PFSK-1 (cell line): ENCODE measurements around the gene PAX8.

Source experiments
- FOXP2 ChIP-seq: optimal IDR thresholded peaks from 2 replicates; pipeline ENCODE3; 2011; ENCODE audit warnings: borderline replicate concordance, control low read depth, inconsistent platforms; ENCODE audit not compliant: insufficient read depth; ENCODE audit errors: extremely low read length, extremely low read depth
- POLR2AphosphoS5 ChIP-seq: IDR thresholded peaks from 2 replicates; pipeline ENCODE4 v1.6.1; 2012; ENCODE audit warnings: low read depth, mild to moderate bottlenecking, control low read depth, low read length, moderate library complexity
- SIN3A ChIP-seq: IDR thresholded peaks from 2 replicates; pipeline ENCODE4 v1.6.1; 2012; ENCODE audit warnings: mild to moderate bottlenecking, low read length, moderate library complexity, borderline replicate concordance; ENCODE audit not compliant: insufficient read depth
- TAF1 ChIP-seq: IDR thresholded peaks from 2 replicates; pipeline ENCODE4 v1.6.1; 2012; ENCODE audit warnings: low read length, control low read depth, borderline replicate concordance; ENCODE audit not compliant: insufficient read depth
- TF ChIP-seq, protein P1 (sequence below), 2 experiments: IDR thresholded peaks; 2 replicates each; pipeline versions ENCODE4 v1.6.1 to v1.8.0; 2011 to 2012; ENCODE audit warnings: low read depth in 2 of 2, low read length in 2 of 2, control low read depth in 1 of 2, inconsistent platforms in 1 of 2, mild to moderate bottlenecking in 1 of 2, moderate library complexity in 1 of 2; ENCODE audit not compliant: insufficient read depth in 1 of 2

PAX8 gene

DNA sequence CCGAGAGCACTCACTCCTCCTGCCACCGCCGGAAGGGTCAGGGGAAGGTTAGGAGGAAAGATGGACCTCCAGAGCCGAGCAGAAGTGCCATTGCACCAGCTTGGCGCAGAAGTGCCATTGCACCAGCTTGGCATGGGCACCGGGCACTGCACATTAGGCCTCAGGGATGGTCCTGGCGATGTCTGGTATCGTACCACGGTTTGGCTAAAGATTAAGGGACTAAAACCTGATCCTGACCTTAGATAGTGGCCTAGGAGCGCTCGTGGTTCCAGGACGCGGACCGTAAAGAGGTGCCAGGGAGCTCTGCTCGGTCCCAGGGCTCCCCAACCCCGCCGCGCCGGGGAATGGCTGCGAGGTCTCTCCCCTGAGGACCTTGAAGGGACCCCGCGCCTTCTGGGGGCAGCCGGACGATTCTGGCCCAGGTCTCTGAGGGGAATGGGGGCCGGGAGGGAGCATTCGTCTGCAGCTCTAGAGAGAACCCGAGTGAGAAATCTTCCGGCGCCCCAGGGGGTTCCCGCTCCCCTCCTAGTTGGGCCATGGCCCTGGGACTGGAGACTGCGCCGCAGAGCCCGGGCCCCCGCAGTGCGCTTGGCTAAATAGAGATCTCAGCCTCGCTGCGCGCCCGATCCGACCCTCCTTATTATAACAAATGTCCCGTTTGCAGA is 1.8 kb downstream of the PAX8 start:
- TF ChIP-seq POLR2AphosphoS5 (no peak), FOXP2 (no peak), SIN3A (no peak), TAF1 (no peak)
- TF ChIP-seq, protein P1, sequence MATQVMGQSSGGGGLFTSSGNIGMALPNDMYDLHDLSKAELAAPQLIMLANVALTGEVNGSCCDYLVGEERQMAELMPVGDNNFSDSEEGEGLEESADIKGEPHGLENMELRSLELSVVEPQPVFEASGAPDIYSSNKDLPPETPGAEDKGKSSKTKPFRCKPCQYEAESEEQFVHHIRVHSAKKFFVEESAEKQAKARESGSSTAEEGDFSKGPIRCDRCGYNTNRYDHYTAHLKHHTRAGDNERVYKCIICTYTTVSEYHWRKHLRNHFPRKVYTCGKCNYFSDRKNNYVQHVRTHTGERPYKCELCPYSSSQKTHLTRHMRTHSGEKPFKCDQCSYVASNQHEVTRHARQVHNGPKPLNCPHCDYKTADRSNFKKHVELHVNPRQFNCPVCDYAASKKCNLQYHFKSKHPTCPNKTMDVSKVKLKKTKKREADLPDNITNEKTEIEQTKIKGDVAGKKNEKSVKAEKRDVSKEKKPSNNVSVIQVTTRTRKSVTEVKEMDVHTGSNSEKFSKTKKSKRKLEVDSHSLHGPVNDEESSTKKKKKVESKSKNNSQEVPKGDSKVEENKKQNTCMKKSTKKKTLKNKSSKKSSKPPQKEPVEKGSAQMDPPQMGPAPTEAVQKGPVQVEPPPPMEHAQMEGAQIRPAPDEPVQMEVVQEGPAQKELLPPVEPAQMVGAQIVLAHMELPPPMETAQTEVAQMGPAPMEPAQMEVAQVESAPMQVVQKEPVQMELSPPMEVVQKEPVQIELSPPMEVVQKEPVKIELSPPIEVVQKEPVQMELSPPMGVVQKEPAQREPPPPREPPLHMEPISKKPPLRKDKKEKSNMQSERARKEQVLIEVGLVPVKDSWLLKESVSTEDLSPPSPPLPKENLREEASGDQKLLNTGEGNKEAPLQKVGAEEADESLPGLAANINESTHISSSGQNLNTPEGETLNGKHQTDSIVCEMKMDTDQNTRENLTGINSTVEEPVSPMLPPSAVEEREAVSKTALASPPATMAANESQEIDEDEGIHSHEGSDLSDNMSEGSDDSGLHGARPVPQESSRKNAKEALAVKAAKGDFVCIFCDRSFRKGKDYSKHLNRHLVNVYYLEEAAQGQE (IDR thresholded peaks at IDR 0.05; ENCODE audit: insufficient read depth in 1 of 2, low read depth in 2 of 2, low read length in 2 of 2) = no peak

DNA sequence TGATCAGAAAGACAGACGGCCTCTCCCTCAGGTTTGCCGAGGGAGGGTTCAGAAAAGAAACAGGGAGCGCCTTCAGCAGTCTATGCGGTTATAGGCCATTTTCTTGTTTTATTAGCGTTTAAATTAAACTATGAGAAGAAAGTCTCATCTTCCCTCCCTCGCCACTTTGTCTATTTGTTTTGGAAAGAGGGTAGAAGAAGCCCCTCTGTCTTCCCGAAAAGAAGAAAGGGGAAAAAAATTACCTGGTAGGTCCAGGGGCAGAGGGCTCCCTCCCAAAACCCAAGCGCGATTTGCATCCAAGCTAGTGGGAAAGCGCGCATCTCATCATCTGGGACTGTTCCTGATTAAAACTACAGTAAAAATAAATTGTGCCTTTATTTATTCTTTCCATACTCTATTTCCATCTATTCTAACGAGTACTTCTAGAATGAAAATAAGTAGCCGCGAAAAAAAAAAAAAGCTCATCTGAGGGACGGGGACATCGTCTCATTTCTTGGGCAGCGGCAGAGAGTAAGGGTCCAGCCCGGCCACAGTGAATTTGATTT is 2.4 kb downstream of the PAX8 start:
- TF ChIP-seq SIN3A (no peak), FOXP2 (no peak), TAF1 (no peak), POLR2AphosphoS5 (no peak)
- TF ChIP-seq, protein P1 (IDR thresholded peaks at IDR 0.05; ENCODE audit: insufficient read depth in 1 of 2, low read depth in 2 of 2, low read length in 2 of 2) = no peak

DNA sequence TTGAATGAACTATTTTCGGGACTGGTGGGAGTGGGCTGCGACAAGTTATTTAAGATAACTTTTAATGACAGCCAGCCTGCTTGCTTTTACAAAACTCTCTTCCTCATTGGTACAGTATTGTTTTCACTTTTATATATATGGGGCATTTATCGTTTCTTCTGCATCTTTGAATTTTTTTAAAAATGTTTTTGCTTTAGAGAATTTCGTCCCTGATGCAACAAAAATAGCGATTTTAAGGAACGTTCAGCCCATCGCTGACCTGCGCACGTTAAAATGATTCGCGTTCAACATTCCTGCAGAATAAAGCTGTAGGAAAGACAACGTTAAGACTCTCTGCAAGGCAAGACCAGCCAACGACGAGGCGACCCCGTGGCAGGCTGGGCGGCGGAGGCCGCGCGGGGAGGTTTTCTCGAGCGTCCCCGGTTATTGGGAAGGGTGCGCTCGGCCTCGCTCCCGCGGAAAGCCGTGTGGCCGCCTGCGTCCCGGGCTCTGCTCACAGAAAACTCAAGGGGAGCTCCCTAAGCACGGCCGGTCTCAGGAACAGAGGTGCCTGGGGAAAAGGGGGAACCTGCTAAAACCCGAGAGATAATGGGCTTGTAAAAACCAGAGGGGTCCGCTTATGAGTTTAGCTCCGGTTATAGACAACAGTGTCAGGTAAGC is 3.0 kb downstream of the PAX8 start:
- TF ChIP-seq, protein P1 (IDR thresholded peaks at IDR 0.05; ENCODE audit: insufficient read depth in 1 of 2, low read depth in 2 of 2, low read length in 2 of 2) = no peak
- TF ChIP-seq SIN3A (no peak), FOXP2 (no peak), POLR2AphosphoS5 (no peak), TAF1 (no peak)

DNA sequence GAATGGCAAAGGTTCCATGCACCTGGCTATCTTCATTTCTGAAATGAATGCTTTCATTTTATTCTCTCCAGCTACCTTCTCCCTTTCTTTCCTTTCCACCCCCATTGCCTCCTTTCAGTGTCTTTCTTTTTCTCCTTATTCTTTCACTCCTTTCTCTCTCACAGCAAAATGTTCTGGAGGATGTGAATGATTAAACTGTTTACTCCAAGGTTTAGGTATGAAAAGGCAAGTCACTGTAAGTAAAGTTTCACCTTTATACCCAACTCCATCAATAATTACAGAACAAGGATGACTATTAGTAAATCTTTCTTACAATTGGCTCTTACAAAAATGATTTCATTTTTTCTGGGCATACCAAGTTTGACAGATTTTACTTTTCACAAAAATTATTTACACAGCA is 4.3 kb downstream of the PAX8 start:
- TF ChIP-seq POLR2AphosphoS5 (no peak), TAF1 (no peak), FOXP2 (no peak), SIN3A (no peak)
- TF ChIP-seq, protein P1 (IDR thresholded peaks at IDR 0.05; ENCODE audit: insufficient read depth in 1 of 2, low read depth in 2 of 2, low read length in 2 of 2) = no peak
